Cardiac muscle cell (in vitro differentiated cells and primary cell): Measurements from ENCODE around the gene ACAD9. TPM values are rescaled to one million over a fixed set of nuclear protein-coding genes. Genes with fewer than 3 reads are reported as not detected.

Experiments
- DNase-seq, 2 donors: peaks; one replicate each; pipeline versions ENCODE4 v3.0.0 to v3.0.0-alpha.2; 2010 to 2017; ENCODE audit warnings: low read depth in 1 of 2, low spot score in 1 of 2
- H3K27ac ChIP-seq: fragments of 200-600 bp; sonication (generic); 2 replicates; pipeline ENCODE4 v1.5.1; 2016
- H3K27me3 ChIP-seq: fragments of 200-600 bp; sonication (generic); 2 replicates; pipeline ENCODE4 v1.6.0; 2016; ENCODE audit warnings: control low read depth
- H3K36me3 ChIP-seq: fragments of 200-600 bp; sonication (generic); 2 replicates; pipeline ENCODE4 v1.5.1; 2016; ENCODE audit warnings: control low read depth
- H3K4me1 ChIP-seq: fragments of 200-600 bp; sonication (generic); 2 replicates; pipeline ENCODE4 v1.8.1; 2017; ENCODE audit warnings: low read depth, mild to moderate bottlenecking, mixed run types
- H3K4me3 ChIP-seq: fragments of 200-600 bp; sonication (generic); 2 replicates; pipeline ENCODE4 v1.5.1; 2016; ENCODE audit warnings: mild to moderate bottlenecking
- H3K9me3 ChIP-seq: fragments of 200-600 bp; sonication (generic); 2 replicates; pipeline ENCODE4 v1.5.1; 2017; ENCODE audit warnings: low read depth, mild to moderate bottlenecking, control low read depth
- CTCF ChIP-seq: IDR thresholded peaks from 2 replicates; pipeline ENCODE4 v1.5.1; 2012; ENCODE audit warnings: low read depth, mild to moderate bottlenecking, low read length
- polyA plus RNA-seq: library from polyadenylated mRNA; unstranded; fragments of >200 nt; fragmentation: Nextera tagmentation; extraction: Ambion mirVana; gene quantifications from 2 replicates; pipeline ENCODE4 v1.2.1, GENCODE V29; 2016
- total RNA-seq: library from RNA; depleted of rRNA; stranded (reverse); fragments of >200 nt; gene quantifications from 2 replicates; pipeline ENCODE4 v1.2.3, GENCODE V29; 2016

The ACAD9 gene
- total and polyA plus RNA-seq, 2 experiments from 2014 or later, result 44.5 to 61.2 TPM

GRCh38 chr3:128935922-128936321 lies 56.5 kb downstream of the ACAD9 start:
- no peak for TF ChIP-seq CTCF
- Histone ChIP-seq H3K4me1 (no peaks in the 10 kb centered on the region), H3K4me3 (no peak overlapping the region), H3K36me3 (no peaks in the 10 kb centered on the region), H3K9me3 (no peaks in the 10 kb centered on the region), H3K27me3 (peaks cover 8% of the 10 kb centered on the region), H3K27ac (no peak overlapping the region)
- no peak for DNase-seq

DNA sequence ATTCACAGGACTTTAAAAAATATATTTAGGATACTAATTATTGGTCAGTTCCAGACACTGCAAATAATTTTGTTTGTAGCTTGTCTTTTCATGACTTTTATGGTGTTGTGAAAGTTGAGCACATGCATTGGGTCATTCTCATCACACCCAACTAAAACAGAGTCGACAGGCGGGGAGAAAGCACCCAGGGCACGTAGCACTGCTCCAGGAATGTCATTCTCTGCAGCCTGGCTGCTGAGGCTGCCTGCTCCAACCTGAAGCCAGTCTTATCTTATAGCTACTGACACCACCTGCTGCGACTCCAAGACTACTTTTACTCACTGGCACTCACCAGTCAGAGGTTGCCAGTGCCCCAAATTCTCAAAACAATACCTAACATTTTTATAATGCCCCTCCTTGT lies 56.9 kb downstream of the ACAD9 start:
- no peak overlapping the region for H3K27ac ChIP-seq
- DNase-seq, result peak in 1 of 2 donors; percentile 18

DNA sequence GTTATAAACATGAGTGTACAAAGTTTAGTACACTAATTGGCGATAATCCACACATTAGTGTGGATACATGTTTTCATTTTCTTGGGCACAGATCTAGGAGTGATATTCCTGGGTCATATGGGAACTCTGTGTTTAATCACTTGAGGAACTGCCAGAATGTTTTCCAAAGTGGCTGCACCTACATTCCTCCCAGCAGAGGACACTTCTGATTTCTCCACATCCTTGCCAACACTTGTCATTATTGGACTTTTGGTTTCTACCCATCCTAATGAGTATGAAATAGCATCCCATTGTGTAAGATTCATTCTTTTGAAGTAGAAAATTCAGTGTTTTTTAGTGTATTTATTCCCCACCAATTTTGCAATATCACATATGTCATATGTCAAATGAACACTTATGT lies 60.8 kb downstream of the ACAD9 start:
- H3K27ac ChIP-seq, result no peak overlapping the region
- DNase-seq, result no peak
- TF ChIP-seq CTCF, result no peak
- no peaks in the 10 kb centered on the region for H3K4me1 ChIP-seq
- no peak overlapping the region for H3K4me3 ChIP-seq
- H3K27me3 ChIP-seq, result no peaks in the 10 kb centered on the region
- H3K36me3 ChIP-seq, result no peaks in the 10 kb centered on the region
- H3K9me3 ChIP-seq, result no peaks in the 10 kb centered on the region

More for the DNA sequence above, 56.9 kb downstream of the ACAD9 start:
- Histone ChIP-seq H3K9me3 (no peaks in the 10 kb centered on the region), H3K27me3 (peaks cover 8% of the 10 kb centered on the region), H3K4me1 (no peaks in the 10 kb centered on the region), H3K36me3 (no peaks in the 10 kb centered on the region), H3K4me3 (no peak overlapping the region)
- TF ChIP-seq CTCF, result no peak

DNA sequence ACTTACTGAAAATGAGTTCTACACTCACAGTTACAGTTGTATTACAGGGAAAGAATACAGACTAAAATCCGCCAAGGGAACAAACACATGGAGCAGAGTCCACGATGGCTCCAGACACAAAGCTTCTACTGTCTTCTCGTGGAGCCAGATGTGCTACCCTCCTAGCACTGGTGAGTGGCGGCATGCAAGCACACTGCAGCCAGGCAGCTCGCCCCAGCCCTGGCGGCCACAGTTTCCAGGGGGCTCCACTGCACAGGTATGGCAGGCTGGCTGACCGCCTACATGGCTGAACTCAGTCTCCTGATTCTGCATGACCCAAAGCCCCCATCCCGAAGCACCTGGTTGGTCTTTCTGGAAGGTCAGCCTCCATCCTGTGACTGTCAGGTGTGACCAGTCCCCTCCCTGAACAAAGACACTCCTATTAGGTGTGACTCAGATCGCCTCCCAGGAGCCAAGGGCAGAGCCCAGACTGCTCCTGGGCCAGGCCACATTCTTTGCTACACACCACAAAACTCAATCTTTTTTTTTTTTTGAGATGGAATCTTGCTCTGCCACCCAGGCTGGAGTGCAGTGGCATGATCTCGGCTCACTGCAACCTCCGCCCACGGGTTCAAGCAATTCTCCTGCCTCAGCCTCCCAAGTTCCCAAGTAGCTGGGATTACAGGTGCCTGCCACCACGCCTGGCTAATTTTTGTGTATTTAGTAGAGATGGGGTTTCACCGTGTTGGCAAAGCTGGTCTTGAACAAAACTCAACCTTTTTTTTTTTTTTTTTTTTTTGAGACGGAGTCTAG lies 62.9 kb downstream of the ACAD9 start:
- Histone ChIP-seq H3K9me3 (no peaks in the 10 kb centered on the region), H3K4me1 (no peaks in the 10 kb centered on the region), H3K27ac (no peak overlapping the region), H3K36me3 (no peaks in the 10 kb centered on the region), H3K27me3 (no peaks in the 10 kb centered on the region), H3K4me3 (no peak overlapping the region)
- no peak for TF ChIP-seq CTCF
- no peak for DNase-seq

GRCh38 chr3:128945041-128945877 lies 65.8 kb downstream of the ACAD9 start:
- H3K4me3 ChIP-seq, result no peak overlapping the region
- no peaks in the 10 kb centered on the region for H3K27me3 ChIP-seq
- no peaks in the 10 kb centered on the region for H3K4me1 ChIP-seq
- H3K9me3 ChIP-seq, result no peaks in the 10 kb centered on the region
- DNase-seq, result no peak
- H3K36me3 ChIP-seq, result no peaks in the 10 kb centered on the region
- TF ChIP-seq CTCF, result no peak
- H3K27ac ChIP-seq, result no peak overlapping the region
